Left lobe of liver (tissue), 2 donors: ENCODE data around the gene ATP6V0A4. TPM values are rescaled to one million over a fixed set of nuclear protein-coding genes. Genes with fewer than 3 reads are reported as not detected.
"Not testable (repeated sequence)": the region's sequence is repeated elsewhere in the genome, so short reads cannot be mapped to it uniquely, and the experiment has no call there.

Experiments
- ATAC-seq: fragments of 200-7000 bp; cut with Tn5 transposase; one replicate; pipeline ENCODE4 v1.9.1; 2020; ENCODE audit warnings: mild to moderate bottlenecking, moderate library complexity
- DNase-seq: peaks from one replicate; pipeline ENCODE4 v3.0.0-alpha.2; 2020; ENCODE audit warnings: low spot score
- total RNA-seq: library from RNA; stranded (reverse); gene quantifications from one replicate; pipeline ENCODE4 v1.2.1, GENCODE V29; 2021
- donor health status: DM: no; HTN: no; CAD: no; lungs with moderate emphysema.
- donor health status: DM: no; HTN: yes; CAD: no.

ATP6V0A4 gene
- total RNA-seq = not detected

DNA sequence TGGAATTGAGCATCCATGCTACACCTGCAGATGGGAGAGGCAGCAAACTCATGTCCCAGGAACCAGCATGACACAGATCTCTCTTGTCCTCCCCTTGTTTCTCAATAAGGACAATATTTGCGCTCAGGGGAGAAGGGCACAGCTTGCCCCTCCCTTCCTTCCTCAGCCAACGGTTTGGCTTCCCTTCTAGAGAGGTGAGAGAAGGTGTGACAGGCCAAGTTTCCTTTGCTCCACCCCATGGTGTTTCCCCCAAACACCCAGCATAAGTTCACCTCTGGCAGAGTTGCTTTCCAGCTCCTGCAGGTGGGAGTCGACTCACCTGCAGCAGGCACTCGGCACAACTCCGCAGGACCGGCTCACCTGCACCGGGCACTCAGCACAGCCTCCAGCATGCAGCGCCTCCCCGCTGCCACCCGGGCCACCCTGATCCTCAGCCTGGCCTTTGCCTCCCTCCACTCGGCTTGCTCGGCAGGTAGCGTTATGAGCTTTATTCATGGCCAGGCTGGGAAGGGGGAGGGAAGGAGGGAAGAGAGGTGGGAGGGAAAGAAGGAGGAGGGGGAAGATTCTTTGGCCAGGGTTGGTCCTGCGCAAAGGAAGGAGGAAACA, at the start of gene ATP6V0A4, which contains the start of gene TMEM213:
TSS of gene ATP6V0A4 (minus strand) at position 482 of the 606 bp plus-strand sequence. CDS start 26,949 bp downstream, outside the sequence.
TSS of gene TMEM213 (plus strand) at position 280 of the 606 bp plus-strand sequence. CDS start at position 391, 111 bp downstream.
- DNase-seq = no peak
- ATAC-seq = no peak

DNA sequence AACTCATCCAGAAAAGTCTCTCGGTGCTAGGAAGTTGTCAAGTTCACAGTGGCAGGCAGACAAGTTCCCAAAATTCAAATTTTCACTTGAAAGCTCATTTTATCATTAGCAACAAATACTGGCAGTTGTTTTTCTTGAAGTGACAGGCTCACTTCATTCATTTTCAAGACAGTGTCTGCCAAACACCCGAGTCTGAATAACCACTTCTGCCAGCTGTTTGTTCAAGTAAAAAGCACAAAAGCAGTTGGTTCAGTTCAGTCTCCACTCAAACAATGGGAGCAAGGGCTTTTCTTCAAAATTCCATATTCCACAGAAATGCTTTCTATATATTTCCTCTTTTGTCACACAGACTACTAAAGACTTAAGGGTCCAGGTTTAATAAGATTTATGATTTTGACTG, 47.7 kb upstream of the ATP6V0A4 start:
- no peak for ATAC-seq
- no peak for DNase-seq

DNA sequence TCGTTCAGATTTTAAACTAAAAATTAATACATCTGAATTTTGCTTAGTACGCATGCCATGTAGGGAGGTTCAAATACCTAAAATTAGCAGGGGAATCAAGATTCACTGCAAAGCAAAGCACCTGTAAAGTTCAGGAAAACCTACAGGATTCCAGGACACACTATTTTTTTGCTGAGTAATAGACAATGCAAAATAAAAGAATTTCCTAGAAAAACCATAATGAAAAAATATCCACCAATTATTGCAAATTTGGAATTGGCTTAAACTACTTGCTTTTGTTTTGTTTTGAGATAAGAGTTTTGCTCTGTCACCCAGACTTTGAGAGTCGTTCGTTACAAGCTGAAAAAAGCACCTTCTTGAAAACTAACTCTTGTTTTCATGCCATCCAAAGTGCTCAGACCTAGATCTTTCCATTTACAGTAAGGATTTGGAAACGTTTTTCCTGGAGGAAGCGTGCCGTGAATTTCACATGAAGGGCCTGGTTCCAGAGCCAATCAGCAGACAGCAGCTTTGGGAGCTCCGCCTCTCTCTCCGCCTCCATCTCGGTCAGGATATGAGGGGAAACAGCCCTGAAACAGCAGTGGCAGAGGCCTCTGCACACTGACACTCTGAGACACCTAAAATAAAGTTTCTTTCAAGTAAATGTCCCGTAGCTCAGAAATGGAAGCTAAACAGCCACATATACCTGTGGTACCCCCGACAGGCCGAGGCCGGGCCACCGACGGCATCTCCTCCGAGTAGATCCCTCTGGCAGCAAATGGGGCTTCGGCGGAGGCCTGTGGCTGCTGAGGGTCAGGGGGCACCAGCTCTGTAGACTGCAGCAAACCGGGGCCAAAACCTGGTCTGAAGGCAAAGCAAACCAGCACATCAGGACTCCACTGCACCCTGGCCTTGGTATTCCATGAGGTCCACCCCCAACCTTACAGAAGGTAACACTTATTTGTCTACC, 45.9 kb upstream of the ATP6V0A4 start:
- ATAC-seq (no peak), DNase-seq (no peak)

DNA sequence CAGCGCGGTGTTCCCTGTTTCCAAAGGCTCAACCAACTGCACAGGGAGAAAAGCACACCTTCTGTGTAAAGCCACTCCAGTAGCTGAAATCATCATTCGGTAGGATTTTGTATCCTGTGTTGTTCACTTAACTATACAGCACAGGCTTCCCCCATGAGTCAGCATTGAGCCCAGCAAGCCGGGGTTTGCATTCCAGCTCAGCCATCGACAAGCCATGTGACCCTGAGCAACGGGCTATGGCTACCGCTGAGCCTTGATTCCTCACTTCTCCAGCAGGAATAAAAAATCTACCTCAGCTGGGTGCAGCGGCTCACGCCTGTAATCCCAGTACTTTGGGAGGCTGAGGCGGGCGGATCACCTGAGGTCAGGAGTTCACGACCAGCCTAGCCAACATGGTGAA, 44.1 kb upstream of the ATP6V0A4 start:
- DNase-seq = no peak
- no peak for ATAC-seq

DNA sequence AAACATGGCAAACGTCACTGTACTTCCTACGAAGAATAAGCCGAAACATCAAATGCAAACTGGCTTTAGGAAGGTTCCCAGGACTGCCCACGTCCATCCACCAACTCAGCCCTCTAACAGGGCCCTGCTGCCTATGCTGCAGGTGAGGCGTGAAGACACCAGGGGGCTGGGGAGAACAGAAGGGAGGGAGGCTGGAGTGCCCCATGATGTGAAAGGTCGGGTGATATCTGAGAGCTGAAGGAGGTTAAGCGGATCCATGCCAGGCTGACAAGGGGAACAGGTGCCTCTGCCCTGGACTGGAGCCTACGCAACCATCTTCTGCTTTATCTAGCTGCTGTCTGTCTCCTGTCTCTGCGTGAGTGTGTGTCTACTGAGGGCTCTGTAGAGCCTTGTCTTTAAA, 40.2 kb upstream of the ATP6V0A4 start:
- DNase-seq = no peak
- no peak for ATAC-seq

DNA sequence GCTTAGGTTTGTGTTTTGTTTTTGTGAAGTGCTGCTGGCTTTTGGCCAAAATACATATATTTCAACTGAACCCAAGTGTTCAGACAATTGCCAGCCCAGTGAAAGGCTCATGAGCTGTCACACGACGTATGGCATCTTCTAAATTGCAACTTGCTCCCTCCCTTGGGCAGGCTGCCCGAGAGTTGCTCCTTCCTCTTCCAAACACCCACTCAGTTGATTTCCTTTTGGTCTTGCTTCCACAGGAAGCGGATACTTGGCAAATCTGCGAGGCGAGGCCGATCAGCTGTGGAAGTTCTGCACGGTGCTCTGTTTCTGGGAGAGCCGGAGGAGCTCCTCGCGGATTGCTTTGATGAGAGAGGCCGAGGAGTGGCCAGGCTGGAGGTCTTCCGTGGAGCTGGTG, 39.6 kb upstream of the ATP6V0A4 start:
- ATAC-seq = no peak
- DNase-seq = no peak

DNA sequence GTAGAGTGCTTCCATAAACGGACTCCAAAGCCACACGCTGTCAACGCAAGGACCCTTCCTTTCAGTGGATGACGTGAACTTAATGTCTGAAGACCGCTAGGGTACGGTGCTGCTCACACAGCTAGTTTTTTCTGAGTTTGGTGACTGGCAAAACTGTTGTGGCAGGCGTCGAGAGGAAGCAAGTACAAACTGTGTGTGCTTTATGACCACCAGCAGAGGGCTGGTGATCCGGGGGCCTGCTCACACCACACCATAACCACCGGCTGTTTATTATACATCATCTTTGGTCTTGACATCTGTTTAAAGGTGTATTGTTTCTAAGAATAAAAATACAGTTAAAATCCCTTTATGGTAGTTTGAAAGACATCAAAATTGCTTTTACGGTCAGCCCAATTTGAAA, 37.1 kb upstream of the ATP6V0A4 start:
- DNase-seq (no peak), ATAC-seq (no peak)

DNA sequence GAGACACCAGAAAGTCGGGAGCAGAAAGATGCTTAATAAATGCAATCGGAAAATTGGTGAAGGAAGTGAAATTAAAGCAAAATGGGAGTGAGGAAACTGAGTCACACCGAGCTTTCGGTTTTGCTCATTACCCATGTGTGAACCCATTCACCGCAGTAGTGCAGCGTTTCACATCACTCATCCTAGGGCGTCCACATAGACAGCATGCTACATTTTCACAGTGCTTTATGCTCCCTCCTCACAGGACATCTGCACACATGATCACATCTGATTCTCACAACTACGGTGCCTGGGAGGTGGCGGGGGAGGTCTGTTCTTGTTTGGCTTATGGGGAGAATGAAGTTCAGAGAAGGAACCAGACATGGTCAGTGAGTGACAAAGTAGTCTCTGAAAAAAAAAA, 36.6 kb upstream of the ATP6V0A4 start:
- DNase-seq = no peak
- no peak for ATAC-seq

DNA sequence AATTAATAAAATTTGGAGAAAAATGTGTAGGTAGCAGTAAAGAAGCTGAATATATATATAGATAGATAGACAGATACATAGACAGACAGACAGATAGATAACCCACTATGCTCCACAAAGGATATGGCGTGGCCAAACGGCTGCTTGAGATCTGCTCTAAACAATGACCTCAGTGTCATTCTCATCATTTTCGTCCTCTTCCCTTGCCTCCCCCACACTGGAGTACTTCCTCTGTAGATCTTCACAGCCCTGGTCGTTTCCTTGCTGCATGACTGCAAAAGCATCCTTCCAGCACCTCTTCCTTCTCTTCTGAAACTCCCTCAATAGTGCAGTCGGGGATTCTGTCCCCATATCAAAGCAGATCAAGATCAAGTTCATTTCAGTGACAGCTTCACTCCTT, 35.6 kb upstream of the ATP6V0A4 start:
- no peak for ATAC-seq
- no peak for DNase-seq

DNA sequence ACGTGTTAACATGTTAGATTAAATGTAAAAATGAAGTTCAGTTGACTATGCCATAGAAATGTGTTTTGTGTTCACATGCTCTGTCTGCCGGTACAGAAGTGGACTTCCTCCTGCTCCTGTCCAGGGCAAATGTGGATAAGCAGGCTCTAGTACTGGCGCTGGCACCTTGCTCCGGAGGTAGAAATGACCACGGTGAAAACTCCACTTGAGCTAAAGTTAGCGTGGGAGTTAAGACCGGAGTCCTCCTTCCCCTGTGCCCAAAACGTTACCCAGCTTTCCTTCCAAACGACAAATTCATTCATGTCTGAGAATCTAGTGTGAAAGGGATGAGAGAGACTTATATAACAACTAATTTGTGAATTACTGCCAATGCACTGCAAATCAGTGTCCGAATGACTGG, 35.0 kb upstream of the ATP6V0A4 start:
- ATAC-seq (no peak), DNase-seq (no peak)

DNA sequence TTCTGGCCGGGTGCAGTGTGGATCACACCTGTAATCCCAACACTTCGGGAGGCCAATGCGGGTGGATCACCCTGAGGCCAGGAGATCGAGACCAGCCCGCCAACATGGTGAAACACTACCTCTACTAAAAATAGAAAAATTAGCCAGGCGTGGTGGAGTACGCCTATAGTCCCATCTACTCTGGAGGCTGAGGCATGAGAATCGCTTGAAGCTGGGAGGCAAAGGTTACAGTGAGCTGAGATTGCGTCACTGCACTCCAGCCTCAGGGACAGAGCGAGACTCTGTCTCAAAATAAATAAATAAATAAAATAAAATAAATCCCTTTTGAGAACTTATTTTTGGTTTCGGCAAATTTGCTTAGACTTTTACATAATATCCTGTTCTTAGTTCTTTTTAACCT, 31.3 kb upstream of the ATP6V0A4 start:
- ATAC-seq (no peak), DNase-seq (no peak)

DNA sequence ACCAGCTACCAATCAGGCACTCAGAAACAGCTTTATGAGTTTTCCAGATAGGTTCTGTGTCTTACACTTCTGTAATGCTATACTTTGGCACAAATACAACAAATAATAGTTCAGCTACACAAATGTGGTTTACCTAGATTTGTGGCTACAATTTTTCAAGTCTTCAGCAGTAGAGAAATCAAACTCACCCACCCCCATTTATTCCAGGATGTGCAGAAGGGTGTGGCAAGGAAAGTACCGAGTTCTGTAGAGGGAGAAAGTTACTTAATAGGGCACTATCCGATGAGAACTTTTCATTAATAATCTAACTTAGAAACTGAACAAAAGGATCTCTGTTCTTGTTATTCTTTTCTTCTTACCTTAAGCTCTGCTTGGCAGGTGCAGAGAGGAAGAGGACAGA, 30.3 kb upstream of the ATP6V0A4 start:
- DNase-seq = no peak
- no peak for ATAC-seq

DNA sequence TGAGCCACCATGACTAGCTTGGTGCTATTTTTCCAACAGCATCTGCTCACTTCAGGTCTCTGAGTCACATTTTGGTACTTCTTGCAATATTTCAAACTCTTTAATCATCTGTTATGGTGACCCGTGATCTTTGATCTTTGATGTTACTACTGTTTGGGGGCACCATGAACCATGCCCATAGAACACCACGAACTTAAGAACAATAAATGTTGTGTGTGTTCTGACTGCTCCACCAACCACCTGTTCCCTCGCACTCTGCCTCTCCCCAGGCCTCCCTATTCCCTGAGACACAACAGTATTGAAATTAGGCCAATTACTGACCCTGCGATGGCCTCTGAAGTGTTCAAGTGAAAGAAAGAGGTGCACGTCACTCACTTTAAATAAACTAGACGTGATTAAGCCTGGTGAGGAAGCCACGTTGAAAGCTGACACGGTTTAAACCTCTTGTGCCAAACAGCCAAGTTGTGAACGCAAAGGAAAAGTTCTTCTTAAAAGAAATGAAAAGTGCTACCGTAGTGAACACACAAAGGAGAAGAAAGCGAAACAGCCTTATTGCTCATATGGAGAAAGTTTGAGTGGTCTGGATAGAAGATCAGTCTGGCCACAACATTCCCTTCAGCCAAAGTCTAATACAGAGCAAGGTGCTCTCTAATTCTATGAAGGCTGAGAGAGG, 27.2 kb upstream of the ATP6V0A4 start:
- no peak for ATAC-seq

DNA sequence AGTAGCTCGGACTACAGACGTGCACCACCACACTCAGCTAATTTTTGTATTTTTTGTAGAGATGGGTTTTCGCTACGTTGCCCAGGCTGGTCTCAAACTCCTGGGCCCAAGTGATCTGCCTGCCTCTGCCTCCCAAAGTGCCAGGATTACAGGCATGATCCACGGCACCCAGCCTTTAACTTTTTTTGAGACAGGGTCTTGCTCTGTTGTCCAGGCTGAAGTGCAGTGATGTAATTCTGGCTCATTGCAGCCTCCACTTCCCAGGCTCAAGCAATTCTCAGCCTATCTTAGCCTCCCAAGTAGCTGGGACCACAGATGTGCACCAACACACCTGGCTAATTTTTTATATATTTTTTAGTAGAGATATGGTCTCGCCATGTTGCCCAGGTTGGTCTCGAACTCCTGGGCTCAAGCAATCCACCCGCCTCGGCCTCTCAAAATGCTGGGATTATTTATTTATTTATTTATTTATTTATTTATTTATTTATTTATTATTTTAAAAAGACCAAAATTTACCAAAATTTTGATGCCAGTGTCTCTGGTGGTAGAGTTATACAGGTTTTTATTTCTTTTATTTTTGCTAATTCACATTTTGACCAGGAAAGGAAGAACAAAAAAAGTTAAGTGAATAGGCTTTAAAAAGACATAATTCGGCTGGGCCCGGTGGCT, 25.0 kb upstream of the ATP6V0A4 start:
- ATAC-seq = no peak

More for the DNA sequence above, 27.2 kb upstream of the ATP6V0A4 start:
- no peak for DNase-seq

DNA sequence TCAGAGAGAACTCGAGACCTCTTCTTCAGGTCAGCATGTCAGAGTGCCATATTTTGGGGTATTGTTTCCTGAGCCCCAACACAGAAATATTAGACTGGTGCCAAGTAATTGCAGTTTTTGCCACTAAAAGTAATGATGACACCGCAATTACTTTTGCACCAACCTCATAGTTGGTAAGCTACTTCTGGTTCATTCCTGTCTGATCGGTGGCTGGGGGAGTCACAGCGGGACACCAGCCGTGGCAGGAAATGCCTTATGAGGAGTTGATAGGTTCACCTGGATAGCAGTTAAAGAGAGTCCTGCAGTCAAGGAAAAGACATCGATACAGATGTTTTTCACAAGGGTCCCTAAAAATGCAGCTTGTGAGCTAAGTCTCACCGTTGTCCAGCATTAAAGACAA, 23.9 kb upstream of the ATP6V0A4 start:
- ATAC-seq (no peak), DNase-seq (no peak)

More for the DNA sequence above, 25.0 kb upstream of the ATP6V0A4 start:
- DNase-seq = no peak

DNA sequence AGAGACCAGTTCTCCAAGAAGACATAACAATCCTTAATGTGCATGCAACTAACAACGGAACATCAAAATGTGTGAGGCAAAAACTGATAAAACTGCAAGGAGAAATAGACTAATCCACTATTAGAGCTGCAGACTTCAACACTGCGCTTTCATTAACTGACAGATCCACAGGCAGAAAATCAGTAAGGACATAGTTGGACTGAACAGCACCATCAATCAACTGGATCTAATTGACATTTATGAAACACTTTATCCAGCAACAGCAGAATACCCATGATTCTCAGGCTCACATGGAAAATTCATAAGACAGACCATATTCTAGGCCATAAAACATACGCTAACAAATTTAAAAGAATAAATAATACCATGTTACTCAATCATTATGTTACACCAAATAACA, 21.6 kb upstream of the ATP6V0A4 start:
- no peak for DNase-seq
- ATAC-seq = no peak

DNA sequence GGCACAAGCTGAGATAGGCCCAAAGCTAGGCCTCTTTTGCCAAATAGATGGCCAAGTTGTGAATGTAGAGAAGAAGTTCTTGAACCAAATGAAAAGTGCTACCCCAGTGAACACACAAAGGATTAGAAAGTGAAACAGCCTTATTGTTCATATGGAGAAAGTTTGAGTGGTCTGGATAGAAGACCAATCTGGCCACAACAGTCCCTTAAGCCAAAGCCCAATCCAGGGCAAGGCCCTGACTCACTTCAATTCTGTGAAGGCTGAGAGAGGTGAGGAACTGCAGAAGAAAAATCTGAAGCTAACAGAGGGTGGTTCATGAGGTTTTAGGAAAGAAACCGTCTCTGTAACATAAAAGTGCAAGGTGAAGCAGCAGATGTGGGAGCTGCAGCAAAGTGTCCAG, 18.7 kb upstream of the ATP6V0A4 start:
- no peak for DNase-seq
- no peak for ATAC-seq

DNA sequence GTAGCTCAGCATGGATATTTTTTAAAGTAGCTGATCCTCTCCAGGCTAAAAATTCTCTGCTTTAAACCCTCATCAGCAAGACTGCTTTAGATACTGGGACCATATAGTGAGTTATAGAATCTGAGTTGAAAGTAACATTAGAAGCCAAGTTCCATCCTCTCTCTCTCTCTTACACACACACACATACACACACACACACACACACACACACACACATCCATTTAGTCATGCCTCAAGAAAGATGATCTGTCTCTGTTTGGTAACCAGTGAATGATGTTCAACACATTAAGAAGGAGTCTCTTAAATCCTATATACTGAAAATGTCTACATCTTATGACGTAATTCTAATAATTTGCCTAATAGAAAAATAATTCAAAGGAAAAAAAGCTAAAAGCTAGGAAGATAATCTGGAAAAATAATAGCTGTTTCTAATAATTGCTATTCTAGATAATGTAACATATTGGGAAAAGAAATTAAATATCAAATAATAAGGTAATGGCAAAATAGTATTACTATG, 16.9 kb upstream of the ATP6V0A4 start:
- ATAC-seq = no peak

DNA sequence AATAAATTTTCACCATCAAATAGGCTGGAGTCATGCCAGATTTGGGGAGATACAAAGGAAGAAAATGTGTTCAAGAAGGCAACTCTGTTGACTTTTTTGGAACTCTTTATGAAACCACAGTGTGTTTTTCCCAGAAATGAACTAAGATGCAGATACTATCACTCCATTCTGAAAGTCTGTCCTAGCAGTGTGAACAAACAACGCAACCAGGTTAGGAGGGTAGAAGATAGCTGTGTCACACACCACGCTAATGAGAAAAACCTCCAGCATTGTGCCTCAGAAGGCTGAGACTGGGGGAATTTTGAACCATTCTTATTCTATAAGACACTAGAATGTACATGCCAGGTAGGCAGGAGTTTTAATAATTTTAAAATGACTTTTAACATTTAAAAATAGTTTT, 15.9 kb upstream of the ATP6V0A4 start:
- no peak for DNase-seq
- no peak for ATAC-seq

More for the DNA sequence above, 16.9 kb upstream of the ATP6V0A4 start:
- no peak for DNase-seq

DNA sequence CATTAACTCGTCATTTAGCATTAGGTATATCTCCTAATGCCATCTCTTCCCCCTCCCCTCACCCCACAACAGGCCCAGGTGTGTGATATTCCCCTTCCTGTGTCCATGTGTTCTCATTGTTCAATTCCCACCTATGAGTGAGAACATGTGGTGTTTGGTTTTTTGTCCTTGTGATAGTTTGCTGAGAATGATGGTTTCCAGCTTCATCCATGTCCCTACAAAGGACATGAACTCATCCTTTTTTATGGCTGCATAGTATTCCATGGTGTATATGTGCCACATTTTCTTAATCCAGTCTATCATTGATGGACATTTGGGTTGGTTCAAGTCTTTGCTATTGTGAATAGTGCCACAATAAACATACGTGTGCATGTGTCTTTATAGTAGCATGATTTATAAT, 13.3 kb upstream of the ATP6V0A4 start:
- ATAC-seq = not testable (repeated sequence)

DNA sequence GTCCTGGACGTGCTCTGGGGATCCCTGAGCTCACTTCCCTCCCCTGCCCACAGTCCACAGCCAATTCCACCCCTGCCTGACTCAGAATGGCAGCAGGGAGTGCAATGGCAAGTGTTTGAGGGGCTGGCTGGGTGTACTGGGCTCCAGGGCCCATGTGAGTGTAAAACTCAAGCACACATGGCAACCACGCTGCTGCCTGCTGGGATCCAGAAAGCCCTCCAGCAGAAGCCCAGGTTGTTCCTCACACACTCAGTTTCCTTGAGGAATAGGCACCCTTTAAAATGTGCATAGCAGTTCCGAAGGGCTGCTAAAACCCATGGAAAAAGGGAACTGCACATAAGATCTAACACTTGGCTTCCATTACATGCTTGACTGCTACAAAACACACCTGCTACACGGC, 11.3 kb upstream of the ATP6V0A4 start:
- DNase-seq (no peak), ATAC-seq (no peak)

More for the DNA sequence above, 13.3 kb upstream of the ATP6V0A4 start:
- DNase-seq = not testable (repeated sequence)
